ENCODE measurements around the gene GDF9. TPM values are rescaled to one million over a fixed set of nuclear protein-coding genes. Genes with fewer than 3 reads are reported as not detected.

The GDF9 gene
- total RNA-seq (under 1 TPM; 0.70 to 0.94 TPM), total RNA-seq (2.0 to 2.8 reads per million in 2 donors)

GRCh38 chr5:132866342-132867045, at the start of gene GDF9, which contains the start of gene UQCRQ:
Gene GDF9, minus strand, starts transcription at chr5:132866469. Its CDS starts 1,936 bp downstream, at chr5:132864533.
Gene UQCRQ, plus strand, starts transcription at chr5:132866642. Its CDS starts 240 bp downstream, at chr5:132866882.
- Mint-ChIP-seq H3K27me3 (peaks cover 7% of the 10 kb centered on the region), H3K4me1 (peaks cover 16% of the 10 kb centered on the region), H3K27ac (peak within 1 kb of the TSS; percentile 98), H3K36me3 (ENCODE audit: low read depth) (peaks cover 4% of the 10 kb centered on the region), H3K4me3 (peak within 1 kb of the TSS; percentile 98)
- ATAC-seq (peak; percentile 98), DNase-seq (peak; percentile 77 to 84 (median 83))
- no peaks in the 10 kb centered on the region for H3K9me3 ChIP-seq (ENCODE audit: control insufficient read depth, low read length, poor library complexity, severe bottlenecking)

- DNase-seq (no peak), ATAC-seq (no peak)
- Mint-ChIP-seq H3K36me3 (ENCODE audit: low read depth) (peaks cover 8% of the 10 kb centered on the region), H3K4me1 (peaks cover 15% of the 10 kb centered on the region), H3K27me3 (no peaks in the 10 kb centered on the region), H3K27ac (no peak overlapping the region), H3K4me3 (no peak overlapping the region)
- H3K9me3 ChIP-seq (ENCODE audit: control insufficient read depth, low read length, poor library complexity, severe bottlenecking), result no peaks in the 10 kb centered on the region
Measured at GRCh38 chr5:132915681-132916080, 49.4 kb upstream of the GDF9 start.

DNA sequence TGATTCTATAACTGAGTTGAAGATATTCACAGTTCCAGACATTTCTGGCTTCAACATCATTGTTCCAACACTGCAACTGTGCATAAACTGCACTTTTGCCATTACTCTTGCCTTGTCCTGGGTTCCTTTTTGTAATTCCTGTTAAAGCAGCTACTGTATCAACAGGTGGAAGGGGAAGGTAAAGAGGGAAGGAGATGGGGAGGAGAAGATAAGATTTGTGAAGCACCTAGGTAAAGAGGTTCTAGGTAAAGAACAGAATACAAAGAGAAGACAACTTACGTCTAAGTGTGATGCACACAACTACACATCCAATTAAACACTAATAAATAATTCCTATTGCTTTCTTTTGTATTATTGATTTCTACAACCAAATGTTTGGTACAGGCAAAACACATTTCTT, 43.4 kb upstream of the GDF9 start:
- ATAC-seq (no peak), DNase-seq (no peak)
- peaks cover 8% of the 10 kb centered on the region for H3K36me3 Mint-ChIP-seq (ENCODE audit: low read depth)
- no peaks in the 10 kb centered on the region for H3K27me3 Mint-ChIP-seq
- H3K9me3 ChIP-seq (ENCODE audit: control insufficient read depth, low read length, poor library complexity, severe bottlenecking), result no peaks in the 10 kb centered on the region
- H3K4me3 Mint-ChIP-seq, result no peak overlapping the region
- peak overlapping the region; percentile 63 for H3K27ac Mint-ChIP-seq
- peaks cover 21% of the 10 kb centered on the region for H3K4me1 Mint-ChIP-seq

DNA sequence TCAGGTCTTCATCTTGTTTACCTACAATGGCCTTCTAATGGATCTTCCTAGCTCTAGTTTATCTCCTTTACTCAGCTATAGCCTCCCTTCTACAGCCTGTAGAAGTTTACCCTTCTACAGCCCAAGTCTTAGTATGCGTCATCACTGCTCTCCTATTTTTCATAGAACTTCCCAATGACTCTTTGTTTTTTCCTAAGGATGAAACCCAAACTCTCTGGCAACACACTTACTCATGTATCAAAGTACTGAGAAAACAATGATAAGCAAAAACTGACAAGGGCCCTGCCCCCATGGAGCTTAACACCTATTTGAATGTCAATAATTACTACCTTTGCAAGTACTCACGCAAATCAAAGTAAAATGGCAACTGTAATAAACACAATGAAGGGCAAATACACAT, 40.9 kb upstream of the GDF9 start:
- Mint-ChIP-seq H3K4me3 (no peak overlapping the region), H3K4me1 (peaks cover 20% of the 10 kb centered on the region), H3K36me3 (ENCODE audit: low read depth) (peaks cover 7% of the 10 kb centered on the region), H3K27me3 (no peaks in the 10 kb centered on the region), H3K27ac (no peak overlapping the region)
- no peak for ATAC-seq
- no peaks in the 10 kb centered on the region for H3K9me3 ChIP-seq (ENCODE audit: control insufficient read depth, low read length, poor library complexity, severe bottlenecking)
- DNase-seq, result no peak

DNA sequence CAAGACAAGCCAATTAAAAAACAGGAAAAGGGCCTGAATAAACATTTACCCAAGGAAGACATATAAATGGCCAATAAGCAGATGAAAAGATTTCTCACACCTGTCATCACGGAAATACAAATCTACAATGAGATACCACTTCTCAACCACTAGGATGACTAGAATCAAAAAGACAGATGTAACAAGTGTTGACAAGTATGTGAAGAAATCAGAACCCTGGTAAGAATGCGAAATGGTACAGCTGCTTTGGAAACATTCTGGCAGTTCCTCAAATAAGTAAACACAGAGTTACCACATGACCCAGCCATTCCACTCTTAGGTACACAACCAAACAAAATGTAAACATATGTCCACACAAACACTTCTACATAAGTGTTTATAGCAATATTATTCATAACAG, 39.7 kb upstream of the GDF9 start:
- DNase-seq (no peak), ATAC-seq (no peak)
- Mint-ChIP-seq H3K27ac (no peak overlapping the region), H3K36me3 (ENCODE audit: low read depth) (peaks cover 2% of the 10 kb centered on the region), H3K4me1 (peaks cover 15% of the 10 kb centered on the region), H3K4me3 (peak overlapping the region; percentile 15), H3K27me3 (no peaks in the 10 kb centered on the region)
- no peaks in the 10 kb centered on the region for H3K9me3 ChIP-seq (ENCODE audit: control insufficient read depth, low read length, poor library complexity, severe bottlenecking)

DNA sequence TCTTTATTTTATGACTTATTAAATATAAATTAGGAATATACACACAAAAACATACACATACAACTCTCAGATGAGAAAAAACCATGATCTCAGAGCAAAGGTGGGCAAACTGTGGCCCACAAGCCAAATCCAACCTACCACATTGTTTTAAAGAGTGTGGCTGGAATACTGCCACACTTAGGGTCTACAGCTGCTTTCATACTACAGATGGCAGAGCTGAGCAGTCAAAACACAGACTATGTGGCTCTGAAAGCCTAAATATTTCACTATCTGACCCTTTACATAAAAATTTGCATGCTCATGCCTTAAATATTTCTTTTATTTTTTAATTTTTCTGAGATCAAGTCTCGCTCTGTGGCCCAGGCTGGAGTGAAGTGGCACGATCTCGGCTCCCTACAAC, 35.5 kb upstream of the GDF9 start:
- Mint-ChIP-seq H3K27me3 (no peaks in the 10 kb centered on the region), H3K4me1 (peaks cover 5% of the 10 kb centered on the region), H3K36me3 (ENCODE audit: low read depth) (peaks cover 4% of the 10 kb centered on the region), H3K4me3 (no peak overlapping the region), H3K27ac (no peak overlapping the region)
- no peak for DNase-seq
- H3K9me3 ChIP-seq (ENCODE audit: control insufficient read depth, low read length, poor library complexity, severe bottlenecking), result no peaks in the 10 kb centered on the region
- no peak for ATAC-seq

DNA sequence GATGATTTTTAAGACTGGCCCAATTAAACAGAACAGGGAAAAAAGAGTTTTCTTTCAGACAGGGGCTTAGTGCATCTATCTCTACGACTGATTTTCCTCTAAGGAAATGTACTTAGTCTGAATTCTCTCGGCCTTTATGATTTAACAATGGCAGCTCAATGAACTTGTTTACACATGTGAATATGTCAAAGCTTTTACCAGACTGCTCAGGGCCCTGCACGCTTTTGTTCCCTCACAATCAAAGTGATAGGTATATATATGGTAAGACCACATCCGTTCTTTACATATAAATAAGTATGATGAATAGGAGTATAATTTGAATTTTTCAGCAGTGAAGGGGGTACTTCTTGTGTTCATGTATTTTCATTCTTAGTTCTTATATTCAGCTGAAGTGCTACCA, 34.8 kb upstream of the GDF9 start:
- no peak overlapping the region for H3K27ac Mint-ChIP-seq
- ATAC-seq (no peak), DNase-seq (no peak)
- H3K9me3 ChIP-seq (ENCODE audit: control insufficient read depth, low read length, poor library complexity, severe bottlenecking), result no peaks in the 10 kb centered on the region
- H3K4me3 Mint-ChIP-seq, result no peak overlapping the region
- H3K27me3 Mint-ChIP-seq, result no peaks in the 10 kb centered on the region
- H3K36me3 Mint-ChIP-seq (ENCODE audit: low read depth), result peaks cover 9% of the 10 kb centered on the region
- peaks cover 5% of the 10 kb centered on the region for H3K4me1 Mint-ChIP-seq

- DNase-seq, result no peak
- Mint-ChIP-seq H3K36me3 (ENCODE audit: low read depth) (peaks cover 9% of the 10 kb centered on the region), H3K27ac (no peak overlapping the region), H3K4me1 (peaks cover 2% of the 10 kb centered on the region), H3K4me3 (no peak overlapping the region), H3K27me3 (no peaks in the 10 kb centered on the region)
- H3K9me3 ChIP-seq (ENCODE audit: control insufficient read depth, low read length, poor library complexity, severe bottlenecking), result no peaks in the 10 kb centered on the region
- no peak for ATAC-seq
Measured at GRCh38 chr5:132898094-132898493, 31.8 kb upstream of the GDF9 start.

GRCh38 chr5:132896685-132897084, 30.4 kb upstream of the GDF9 start:
- H3K27me3 Mint-ChIP-seq, result no peaks in the 10 kb centered on the region
- ATAC-seq, result no peak
- no peak overlapping the region for H3K4me3 Mint-ChIP-seq
- H3K4me1 Mint-ChIP-seq, result peaks cover 2% of the 10 kb centered on the region
- peaks cover 9% of the 10 kb centered on the region for H3K36me3 Mint-ChIP-seq (ENCODE audit: low read depth)
- H3K9me3 ChIP-seq (ENCODE audit: control insufficient read depth, low read length, poor library complexity, severe bottlenecking), result no peaks in the 10 kb centered on the region
- DNase-seq, result no peak
- peak overlapping the region; percentile 61 for H3K27ac Mint-ChIP-seq

DNA sequence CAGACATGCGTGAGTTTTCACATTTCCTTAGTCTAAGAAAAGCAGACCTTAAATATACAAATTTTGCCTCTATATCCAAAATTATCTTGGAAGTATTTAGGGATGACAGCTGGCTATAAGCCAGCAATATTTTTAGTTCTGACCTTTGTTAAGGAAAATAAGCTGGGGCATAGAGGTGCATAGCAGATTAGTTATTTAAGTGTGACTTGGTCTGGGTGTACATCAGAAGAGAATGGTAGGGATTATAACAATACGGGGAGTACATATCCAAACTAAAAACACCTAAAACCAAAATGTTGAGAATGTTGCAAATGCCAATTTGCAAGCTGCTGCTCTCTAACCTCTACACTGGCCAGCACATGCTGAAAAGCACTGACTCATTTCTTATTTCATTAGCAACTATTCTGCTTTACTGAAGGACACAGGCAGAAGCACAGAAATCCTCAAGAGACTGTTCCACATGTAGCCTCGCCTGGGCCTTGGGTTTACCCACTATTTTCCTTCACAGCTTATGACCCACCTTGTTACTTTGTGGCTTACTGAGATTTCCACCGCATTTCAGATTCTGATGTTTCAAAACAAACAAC, 29.5 kb upstream of the GDF9 start:
- Mint-ChIP-seq H3K27ac (peak overlapping the region; percentile 61), H3K4me3 (no peak overlapping the region), H3K27me3 (no peaks in the 10 kb centered on the region), H3K4me1 (peaks cover 2% of the 10 kb centered on the region), H3K36me3 (ENCODE audit: low read depth) (peaks cover 9% of the 10 kb centered on the region)
- ATAC-seq, result no peak
- no peaks in the 10 kb centered on the region for H3K9me3 ChIP-seq (ENCODE audit: control insufficient read depth, low read length, poor library complexity, severe bottlenecking)
- DNase-seq, result no peak

DNA sequence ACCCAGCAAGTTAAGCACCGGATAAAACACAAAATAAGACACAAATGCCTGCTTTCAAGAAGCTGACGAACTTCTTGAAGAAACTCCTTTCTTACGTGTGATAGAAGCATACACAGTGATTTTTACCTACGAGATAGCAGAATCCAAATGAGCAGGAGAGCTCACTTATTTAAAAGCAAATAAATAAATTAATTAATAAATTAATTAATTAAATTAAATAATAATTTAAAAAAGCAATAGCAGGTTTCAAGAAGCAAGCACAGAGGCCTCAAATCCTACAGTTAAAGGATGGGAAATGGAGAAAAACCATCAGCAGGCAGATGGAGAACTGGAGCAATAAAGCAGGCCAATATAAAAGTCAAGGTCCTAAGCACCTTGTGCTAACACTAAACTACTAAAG, 24.5 kb upstream of the GDF9 start:
- Mint-ChIP-seq H3K4me1 (peaks cover 4% of the 10 kb centered on the region), H3K4me3 (no peak overlapping the region), H3K36me3 (ENCODE audit: low read depth) (peaks cover 6% of the 10 kb centered on the region), H3K27ac (peak overlapping the region; percentile 49), H3K27me3 (no peaks in the 10 kb centered on the region)
- no peak for DNase-seq
- ATAC-seq, result no peak
- H3K9me3 ChIP-seq (ENCODE audit: control insufficient read depth, low read length, poor library complexity, severe bottlenecking), result no peaks in the 10 kb centered on the region

DNA sequence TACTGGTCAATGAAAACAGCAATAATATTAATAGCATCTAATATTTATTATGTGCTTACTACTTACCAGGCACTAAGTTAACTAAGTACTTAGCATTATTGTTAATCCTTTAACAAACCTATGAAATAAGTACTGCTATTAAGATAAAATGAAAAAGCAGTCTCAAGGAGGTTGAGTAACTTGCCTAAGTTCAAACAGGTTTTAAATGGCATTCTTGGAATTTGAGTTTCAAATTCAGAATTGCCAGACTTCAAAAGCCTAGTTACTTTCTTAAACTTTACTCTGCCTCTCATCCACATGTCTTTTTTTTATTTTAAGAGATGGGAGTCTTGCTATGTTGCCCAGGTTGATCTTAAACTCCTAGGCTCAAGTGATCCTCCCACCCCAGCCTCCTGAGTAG, 23.2 kb upstream of the GDF9 start:
- Mint-ChIP-seq H3K4me3 (no peak overlapping the region), H3K27ac (no peak overlapping the region), H3K36me3 (ENCODE audit: low read depth) (peaks cover 3% of the 10 kb centered on the region), H3K4me1 (peaks cover 2% of the 10 kb centered on the region), H3K27me3 (no peaks in the 10 kb centered on the region)
- H3K9me3 ChIP-seq (ENCODE audit: control insufficient read depth, low read length, poor library complexity, severe bottlenecking), result no peaks in the 10 kb centered on the region
- ATAC-seq (no peak), DNase-seq (no peak)

- H3K9me3 ChIP-seq (ENCODE audit: control insufficient read depth, low read length, poor library complexity, severe bottlenecking), result no peaks in the 10 kb centered on the region
- no peak overlapping the region for H3K27ac Mint-ChIP-seq
- no peaks in the 10 kb centered on the region for H3K27me3 Mint-ChIP-seq
- H3K4me3 Mint-ChIP-seq, result no peak overlapping the region
- DNase-seq (no peak), ATAC-seq (no peak)
- H3K4me1 Mint-ChIP-seq, result peaks cover 2% of the 10 kb centered on the region
- H3K36me3 Mint-ChIP-seq (ENCODE audit: low read depth), result peaks cover 5% of the 10 kb centered on the region
Measured at GRCh38 chr5:132887283-132887682, 21.0 kb upstream of the GDF9 start.
